ENCODE measurements around the gene VIPR2.
"Not testable (repeated sequence)": the region's sequence is repeated elsewhere in the genome, so short reads cannot be mapped to it uniquely, and the experiment has no call there.

Gene VIPR2

DNA sequence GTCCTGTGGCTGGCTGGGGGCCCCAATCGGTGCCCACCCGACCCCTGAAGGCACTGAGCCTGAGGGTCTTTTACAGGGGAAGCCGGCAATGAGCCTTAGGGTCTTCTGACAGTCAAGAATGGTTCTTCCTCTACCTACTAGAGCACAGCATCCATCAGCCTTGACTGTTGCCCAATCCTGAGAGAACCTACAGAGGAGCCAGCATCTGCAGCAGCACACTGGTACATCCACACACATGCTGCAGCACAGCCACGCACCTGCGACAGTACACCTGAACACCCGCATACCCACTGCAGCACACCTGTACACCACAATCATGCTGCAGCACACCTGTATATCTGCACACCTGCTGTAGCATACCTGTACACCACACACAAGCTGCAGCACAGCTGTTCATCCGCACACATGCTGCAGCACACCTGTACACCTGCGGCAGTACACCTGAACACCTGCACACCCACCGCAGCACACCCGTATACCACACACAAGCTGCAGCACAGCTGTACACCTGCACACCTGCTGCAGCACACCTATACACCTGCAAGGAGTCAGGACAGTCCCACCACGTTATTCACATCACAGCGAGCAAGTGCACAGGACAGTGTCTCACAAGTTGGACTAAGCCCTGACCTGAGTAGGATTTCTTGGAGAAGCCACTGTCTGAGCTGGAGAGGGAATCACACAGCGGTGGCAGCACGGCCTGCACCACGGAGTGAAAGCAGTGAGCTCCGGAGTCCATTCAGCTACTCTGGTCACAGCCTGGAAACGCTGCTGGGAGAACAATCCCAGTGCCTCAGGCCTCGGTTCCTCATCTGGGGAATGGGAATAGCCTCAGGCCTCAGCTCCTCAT, 56.4 kb downstream of the VIPR2 start:
- H3K4me3 ChIP-seq (replicated peaks; ENCODE audit: low read depth, low read length): no peak overlapping the region
- DNase-seq (ENCODE audit: low read depth): no peak
- TF ChIP-seq, protein P1, sequence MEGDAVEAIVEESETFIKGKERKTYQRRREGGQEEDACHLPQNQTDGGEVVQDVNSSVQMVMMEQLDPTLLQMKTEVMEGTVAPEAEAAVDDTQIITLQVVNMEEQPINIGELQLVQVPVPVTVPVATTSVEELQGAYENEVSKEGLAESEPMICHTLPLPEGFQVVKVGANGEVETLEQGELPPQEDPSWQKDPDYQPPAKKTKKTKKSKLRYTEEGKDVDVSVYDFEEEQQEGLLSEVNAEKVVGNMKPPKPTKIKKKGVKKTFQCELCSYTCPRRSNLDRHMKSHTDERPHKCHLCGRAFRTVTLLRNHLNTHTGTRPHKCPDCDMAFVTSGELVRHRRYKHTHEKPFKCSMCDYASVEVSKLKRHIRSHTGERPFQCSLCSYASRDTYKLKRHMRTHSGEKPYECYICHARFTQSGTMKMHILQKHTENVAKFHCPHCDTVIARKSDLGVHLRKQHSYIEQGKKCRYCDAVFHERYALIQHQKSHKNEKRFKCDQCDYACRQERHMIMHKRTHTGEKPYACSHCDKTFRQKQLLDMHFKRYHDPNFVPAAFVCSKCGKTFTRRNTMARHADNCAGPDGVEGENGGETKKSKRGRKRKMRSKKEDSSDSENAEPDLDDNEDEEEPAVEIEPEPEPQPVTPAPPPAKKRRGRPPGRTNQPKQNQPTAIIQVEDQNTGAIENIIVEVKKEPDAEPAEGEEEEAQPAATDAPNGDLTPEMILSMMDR (IDR thresholded peaks at IDR 0.05; ENCODE audit: low read length, missing control alignments): no peak

DNA sequence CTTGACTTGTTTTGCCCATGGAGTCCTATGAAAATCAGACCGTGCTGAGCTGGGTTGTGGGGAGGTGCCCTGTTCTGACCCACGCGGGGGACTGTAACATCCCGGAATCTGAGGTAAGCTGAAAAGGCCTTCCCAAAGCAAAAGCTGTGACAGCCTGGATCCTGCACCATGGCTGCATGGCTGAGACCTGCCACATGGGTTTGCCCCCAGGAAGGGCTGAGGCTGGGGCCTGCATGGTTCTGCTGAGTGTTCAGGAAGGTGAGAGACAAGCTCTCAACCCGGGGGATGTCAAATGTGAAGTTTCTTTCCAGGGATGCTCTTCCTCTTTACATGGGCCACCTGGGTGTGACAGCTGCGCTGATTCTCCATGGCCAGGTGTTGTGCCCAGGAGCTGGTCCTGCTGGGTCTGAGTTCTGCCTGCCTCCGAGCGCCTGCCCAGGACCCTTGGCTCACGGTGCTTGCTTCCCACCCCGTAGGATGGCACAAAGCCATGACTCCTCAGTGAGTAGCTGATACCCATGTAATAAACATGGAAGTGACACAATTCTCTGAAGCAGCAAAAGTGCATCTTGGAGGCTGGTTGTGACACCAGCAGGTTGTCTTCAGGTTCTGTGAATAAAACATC, 58.3 kb downstream of the VIPR2 start:
- no peak for DNase-seq (ENCODE audit: low read depth)
- TF ChIP-seq, protein P1 (IDR thresholded peaks at IDR 0.05; ENCODE audit: low read length, missing control alignments): no peak
- no peak overlapping the region for H3K4me3 ChIP-seq (replicated peaks; ENCODE audit: low read depth, low read length)

DNA sequence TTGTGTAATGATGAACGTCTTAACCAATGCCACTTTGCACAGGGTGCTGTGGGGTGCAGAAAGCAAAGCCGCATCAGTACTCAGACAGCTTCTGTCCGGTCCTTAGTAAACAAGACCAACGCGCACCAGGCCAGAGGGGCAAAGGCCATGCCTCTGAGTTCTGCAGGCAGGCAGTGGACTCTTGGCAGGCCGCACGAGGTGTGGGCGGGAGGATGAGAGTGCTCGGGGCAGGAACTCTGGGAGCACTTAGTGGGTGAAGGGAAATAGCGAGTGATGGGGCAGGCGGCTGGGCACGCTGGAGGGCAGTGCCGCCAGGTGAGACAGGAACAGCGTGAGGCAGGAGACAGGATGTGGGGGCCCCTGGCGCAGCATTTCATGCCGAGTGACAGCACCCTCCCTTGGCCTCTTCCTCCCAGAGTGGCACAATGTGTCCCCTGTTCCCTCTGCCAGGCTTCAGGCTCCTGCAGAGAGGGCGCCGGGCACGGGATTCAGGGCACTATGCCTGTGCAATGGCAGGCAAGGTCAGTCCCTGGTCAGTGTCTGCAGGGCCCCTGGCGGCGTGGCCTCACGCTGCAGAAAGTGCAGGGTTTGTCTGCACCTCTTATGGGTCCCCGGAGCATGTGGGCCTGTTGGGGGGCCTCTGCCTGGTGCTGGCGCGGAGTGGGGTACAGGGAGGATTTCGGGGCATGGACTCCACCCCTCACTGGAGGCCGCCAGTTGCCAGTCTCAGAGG, 60.4 kb downstream of the VIPR2 start:
- DNase-seq (ENCODE audit: low read depth): no peak
- no peak overlapping the region for H3K4me3 ChIP-seq (replicated peaks; ENCODE audit: low read depth, low read length)
- TF ChIP-seq, protein P1 (IDR thresholded peaks at IDR 0.05; ENCODE audit: low read length, missing control alignments): no peak

DNA sequence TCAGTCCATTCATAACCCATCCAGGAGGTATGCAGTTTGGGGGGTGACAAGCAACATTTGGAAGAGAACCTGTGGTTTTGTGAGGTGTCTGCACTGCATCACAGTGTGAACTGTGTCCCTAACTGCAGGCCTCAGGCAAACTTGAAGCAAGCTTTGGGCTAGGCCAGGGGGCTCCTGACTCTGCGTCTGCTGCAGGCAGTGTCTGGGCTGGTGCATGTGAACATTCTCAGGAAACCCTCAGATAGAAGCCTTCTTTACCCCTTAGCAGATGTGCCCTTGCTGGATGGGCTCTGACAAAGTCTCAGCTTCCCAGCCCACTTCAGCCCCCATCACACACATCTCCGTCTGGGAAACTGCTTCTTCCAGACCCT, 61.0 kb downstream of the VIPR2 start:
- TF ChIP-seq, protein P1 (IDR thresholded peaks at IDR 0.05; ENCODE audit: low read length, missing control alignments): no peak
- no peak overlapping the region for H3K4me3 ChIP-seq (replicated peaks; ENCODE audit: low read depth, low read length)
- no peak for DNase-seq (ENCODE audit: low read depth)

DNA sequence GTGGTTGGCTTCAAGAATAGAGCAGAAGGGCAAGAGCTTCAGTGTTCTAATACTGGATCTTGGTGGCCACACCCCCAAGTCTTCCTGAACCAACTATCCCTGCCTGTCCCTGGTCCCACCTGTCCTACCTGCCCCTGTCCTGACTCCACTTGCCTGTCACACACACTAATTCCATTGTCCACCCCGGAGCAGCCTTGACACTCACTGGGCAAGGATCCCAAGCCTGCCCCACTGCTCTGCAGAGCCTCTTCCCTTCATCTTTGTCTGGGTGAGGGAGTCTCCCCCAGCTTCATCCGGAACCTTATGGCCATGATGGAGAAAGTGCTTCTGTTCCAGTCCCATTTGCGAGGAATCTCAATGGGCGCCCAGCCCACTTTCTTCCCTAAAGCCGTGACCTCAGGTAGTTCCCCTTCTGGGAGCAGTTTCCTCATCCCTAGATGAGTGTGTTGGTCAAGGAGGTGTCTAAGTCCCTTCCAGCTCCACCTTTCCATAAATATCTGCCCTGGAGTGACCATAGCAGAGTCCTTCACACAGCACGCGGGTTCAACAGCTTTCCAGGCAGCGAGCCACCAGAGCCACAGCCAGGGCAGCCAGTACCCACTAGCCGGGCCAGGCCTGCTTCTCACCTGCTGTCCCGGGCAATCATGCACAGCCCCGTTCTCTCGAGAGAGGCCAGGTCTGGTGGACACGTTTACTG, 61.5 kb downstream of the VIPR2 start:
- H3K4me3 ChIP-seq (replicated peaks; ENCODE audit: low read depth, low read length): no peak overlapping the region
- no peak for DNase-seq (ENCODE audit: low read depth)
- TF ChIP-seq, protein P1 (IDR thresholded peaks at IDR 0.05; ENCODE audit: low read length, missing control alignments): no peak

DNA sequence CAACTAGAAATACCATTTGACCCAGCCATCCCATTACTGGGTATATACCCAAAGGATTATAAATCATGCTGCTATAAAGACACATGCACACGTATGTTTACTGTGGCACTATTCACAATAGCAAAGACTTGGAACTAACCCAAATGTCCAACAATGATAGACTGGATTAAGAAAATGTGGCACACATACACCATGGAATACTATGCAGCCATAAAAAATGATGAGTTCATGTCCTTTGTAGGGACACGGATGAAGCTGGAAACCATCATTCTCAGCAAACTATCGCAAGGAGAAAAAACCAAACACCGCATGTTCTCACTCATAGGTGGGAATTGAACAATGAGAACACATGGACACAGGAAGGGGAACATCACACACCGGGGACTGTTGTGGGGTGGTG, 62.6 kb downstream of the VIPR2 start:
- H3K4me3 ChIP-seq (replicated peaks; ENCODE audit: low read depth, low read length); DNase-seq (ENCODE audit: low read depth): not testable (repeated sequence)

DNA sequence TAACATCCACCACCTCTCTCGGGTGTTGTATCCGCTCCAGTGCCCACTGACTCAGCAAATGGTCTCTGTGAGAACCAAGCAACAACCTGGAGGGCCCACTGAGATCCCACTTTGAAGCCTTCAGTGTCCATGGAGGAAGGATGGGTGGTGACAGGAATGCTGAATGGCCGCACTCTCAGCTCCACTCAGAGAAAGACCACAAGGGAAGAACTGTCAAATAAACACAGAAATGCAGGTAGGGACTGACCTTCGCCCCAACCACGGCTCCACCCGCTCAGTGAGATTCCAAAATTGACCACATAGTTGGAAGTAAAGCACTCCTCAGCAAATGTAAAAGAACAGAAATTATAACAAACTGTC, 65.8 kb downstream of the VIPR2 start:
- no peak overlapping the region for H3K4me3 ChIP-seq (replicated peaks; ENCODE audit: low read depth, low read length)
- TF ChIP-seq, protein P1 (IDR thresholded peaks at IDR 0.05; ENCODE audit: low read length, missing control alignments): no peak
- no peak for DNase-seq (ENCODE audit: low read depth)

All from fibroblast of pulmonary artery (primary cell).